ENCODE data around the gene TNFRSF12A.

Gene TNFRSF12A

GRCh38 chr16:3026609-3027488 lies 6.7 kb downstream of the TNFRSF12A start:
- DNase-seq (ENCODE audit: low read depth), result no peak

GRCh38 chr16:3027489-3027795 lies 7.3 kb downstream of the TNFRSF12A start:
- no peak for DNase-seq (ENCODE audit: low read depth)

GRCh38 chr16:3027983-3028715 lies 8.0 kb downstream of the TNFRSF12A start:
- DNase-seq (ENCODE audit: low read depth), result peak; percentile 31

- no peak for DNase-seq (ENCODE audit: low read depth)
Observed at GRCh38 chr16:3028716-3029319, 8.7 kb downstream of the TNFRSF12A start.

GRCh38 chr16:3029491-3030221 lies 9.5 kb downstream of the TNFRSF12A start:
- DNase-seq (ENCODE audit: low read depth), result no peak

GRCh38 chr16:3030222-3031212 lies 10.3 kb downstream of the TNFRSF12A start:
- no peak for DNase-seq (ENCODE audit: low read depth)

- DNase-seq (ENCODE audit: low read depth), result no peak
Observed at GRCh38 chr16:3032624-3033023, 12.5 kb downstream of the TNFRSF12A start.

- no peak for DNase-seq (ENCODE audit: low read depth)
Observed at GRCh38 chr16:3035289-3035971, 15.3 kb downstream of the TNFRSF12A start.

GRCh38 chr16:3035972-3036725 lies 16.0 kb downstream of the TNFRSF12A start:
- no peak for DNase-seq (ENCODE audit: low read depth)

- DNase-seq (ENCODE audit: low read depth), result no peak
Observed at GRCh38 chr16:3036726-3037315, 16.7 kb downstream of the TNFRSF12A start, which contains the start of gene BICDL2. Gene BICDL2 (minus strand): TSS chr16:3036944. CDS start chr16:3035496, 1,448 bp downstream.

GRCh38 chr16:3038256-3038655 lies 18.1 kb downstream of the TNFRSF12A start:
- DNase-seq (ENCODE audit: low read depth), result no peak

- no peak for DNase-seq (ENCODE audit: low read depth)
Observed at GRCh38 chr16:3038896-3039295, 18.7 kb downstream of the TNFRSF12A start.

GRCh38 chr16:3042376-3042775 lies 22.2 kb downstream of the TNFRSF12A start:
- DNase-seq (ENCODE audit: low read depth), result no peak

GRCh38 chr16:3044708-3045107 lies 24.5 kb downstream of the TNFRSF12A start:
- no peak for DNase-seq (ENCODE audit: low read depth)

GRCh38 chr16:3045758-3046640 lies 25.8 kb downstream of the TNFRSF12A start, which contains the start of gene MMP25:
Gene MMP25 (plus strand): TSS chr16:3046561. CDS start chr16:3046918, 357 bp downstream.
- no peak for DNase-seq (ENCODE audit: low read depth)

- DNase-seq (ENCODE audit: low read depth), result no peak
Observed at GRCh38 chr16:3046641-3047386, 26.6 kb downstream of the TNFRSF12A start.

- DNase-seq (ENCODE audit: low read depth), result no peak
Observed at GRCh38 chr16:3047387-3047720, 27.2 kb downstream of the TNFRSF12A start.
